Hindlimb muscle (tissue), 1 donor: Measurements from ENCODE around the gene SLFN12. TPM values are rescaled to one million over a fixed set of nuclear protein-coding genes. Genes with fewer than 3 reads are reported as not detected.
A peak's percentile ranks its signal among the peaks of the same experiment; 100 is the strongest.
"Not testable (repeated sequence)": the region's sequence is repeated elsewhere in the genome, so short reads cannot be mapped to it uniquely, and the experiment has no call there.

ENCODE experiments used
- DNase-seq: peaks from one replicate; pipeline ENCODE4 v3.0.0-alpha.2; 2013
- polyA plus RNA-seq: library from polyadenylated mRNA; unstranded; fragments of 120-200 nt; gene quantifications from one replicate; pipeline ENCODE4 v1.2.1, GENCODE V29; 2013; ENCODE audit not compliant: insufficient read length

Gene SLFN12
- 8.2 TPM for polyA plus RNA-seq

DNA sequence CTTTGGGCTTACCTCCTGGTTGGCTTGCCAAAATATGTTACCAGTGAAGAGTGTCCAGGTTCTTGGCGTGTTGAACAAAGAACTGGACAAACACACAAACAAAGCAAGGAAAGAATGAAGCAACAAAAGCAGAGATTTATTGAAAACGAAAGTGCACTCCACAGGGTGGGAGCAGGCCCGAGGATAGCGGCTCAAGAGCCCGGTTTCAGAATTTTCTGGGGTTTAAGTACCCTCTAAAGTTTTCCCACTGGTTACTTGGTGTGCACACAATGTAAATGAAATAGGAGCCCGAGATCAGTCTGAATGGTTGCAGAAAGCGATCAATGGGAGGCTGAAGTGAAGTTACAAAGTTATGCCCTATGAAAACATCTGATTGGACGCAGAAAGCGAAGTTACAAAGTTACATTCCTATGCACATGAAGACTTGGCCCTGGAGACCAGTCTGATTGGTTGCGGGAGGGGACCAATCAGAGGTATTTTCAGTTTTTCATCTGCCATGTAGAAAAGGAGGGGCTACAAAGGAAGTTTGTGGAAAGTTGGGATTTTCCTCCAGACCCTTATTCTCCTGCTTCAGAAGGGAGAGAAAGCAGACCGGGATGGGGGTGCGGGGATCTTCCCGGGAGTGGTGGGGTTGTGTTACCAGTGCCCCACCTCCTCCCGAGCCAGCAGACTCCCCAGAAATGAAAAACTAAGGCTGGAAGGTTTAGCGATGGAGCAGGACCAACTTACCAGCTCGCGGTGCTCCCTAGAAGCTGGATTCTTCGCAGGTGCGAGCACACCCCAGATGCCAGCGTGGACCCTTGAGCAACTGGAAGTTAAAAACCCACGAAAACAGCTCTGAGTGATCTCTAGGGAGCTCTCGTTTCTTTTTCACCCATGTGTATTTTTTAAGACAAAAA is at the start of gene SLFN12:
SLFN12 (minus strand) TSS at position 325 of the 899 bp plus-strand sequence. CDS start 9,472 bp downstream, outside the sequence.
- DNase-seq, result peak; percentile 91

- no peak for DNase-seq
These were observed 47.0 kb upstream of the SLFN12 start for GRCh38 chr17:35479271-35479670.

DNA sequence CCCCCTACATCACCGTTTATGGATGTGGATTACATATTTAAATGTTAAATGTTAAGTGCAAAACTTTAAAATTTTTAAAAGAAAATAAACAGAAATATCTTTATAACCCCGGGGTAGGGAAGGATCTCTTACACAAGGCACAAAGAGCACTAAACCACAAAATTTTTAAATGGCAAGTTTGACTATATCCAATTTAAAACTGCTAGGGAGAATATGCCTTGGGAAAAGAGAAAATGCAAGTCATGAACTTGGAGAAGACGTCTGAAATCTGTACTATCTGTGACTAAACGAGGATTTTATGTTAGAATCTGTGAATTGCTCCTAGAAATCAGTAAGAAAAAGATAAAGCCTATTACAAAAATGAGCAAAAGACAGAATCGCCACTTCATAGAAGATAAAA is 44.9 kb upstream of the SLFN12 start:
- DNase-seq, result no peak

- DNase-seq, result no peak
These were observed 44.1 kb upstream of the SLFN12 start for GRCh38 chr17:35476283-35476820.

GRCh38 chr17:35468475-35468874 is 36.2 kb upstream of the SLFN12 start:
- no peak for DNase-seq

DNA sequence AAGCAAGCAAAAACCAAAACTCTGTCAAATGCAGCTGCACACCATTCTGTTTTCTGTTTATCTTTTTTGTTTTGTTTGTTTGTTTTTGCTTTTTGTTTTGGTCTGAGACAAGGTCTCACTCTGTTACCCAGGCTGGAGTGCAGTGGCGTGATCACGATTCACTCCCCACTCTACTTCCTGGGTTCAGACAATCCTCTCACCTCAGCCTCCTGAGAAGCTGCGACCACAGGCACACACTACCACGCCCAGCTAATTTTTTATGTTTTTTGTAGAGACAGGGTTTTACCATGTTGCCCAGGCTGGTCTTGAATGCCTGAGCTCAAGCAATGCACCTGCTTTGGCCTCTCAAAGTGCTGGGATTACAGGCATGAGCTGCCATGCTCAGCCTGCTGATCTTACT is 35.5 kb upstream of the SLFN12 start:
- no peak for DNase-seq

DNA sequence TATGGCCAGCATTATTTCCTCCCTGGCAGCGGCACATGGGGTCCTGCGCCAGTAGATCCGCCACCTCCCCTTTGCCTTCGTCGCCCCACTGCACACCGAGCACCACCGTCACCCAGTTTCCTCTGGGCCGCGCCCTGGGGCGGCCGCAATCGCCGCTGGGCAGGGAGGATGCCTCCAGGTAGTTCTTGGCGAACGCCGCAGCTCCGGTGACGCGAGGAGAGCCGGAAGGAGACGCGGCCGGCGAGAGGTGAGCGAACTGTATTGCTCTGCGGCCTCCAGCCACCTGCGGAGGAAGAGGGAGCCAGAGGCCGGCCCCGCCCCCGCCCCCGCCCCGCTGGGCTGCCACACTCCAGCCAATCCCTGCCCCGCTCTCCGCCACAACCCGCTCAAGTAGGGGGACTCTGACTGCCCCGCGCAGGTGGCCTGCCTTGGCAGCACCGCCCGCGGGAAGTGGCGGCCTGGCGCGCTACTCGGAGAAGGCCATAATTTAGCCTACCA is 28.1 kb upstream of the SLFN12 start:
- DNase-seq, result no peak

DNA sequence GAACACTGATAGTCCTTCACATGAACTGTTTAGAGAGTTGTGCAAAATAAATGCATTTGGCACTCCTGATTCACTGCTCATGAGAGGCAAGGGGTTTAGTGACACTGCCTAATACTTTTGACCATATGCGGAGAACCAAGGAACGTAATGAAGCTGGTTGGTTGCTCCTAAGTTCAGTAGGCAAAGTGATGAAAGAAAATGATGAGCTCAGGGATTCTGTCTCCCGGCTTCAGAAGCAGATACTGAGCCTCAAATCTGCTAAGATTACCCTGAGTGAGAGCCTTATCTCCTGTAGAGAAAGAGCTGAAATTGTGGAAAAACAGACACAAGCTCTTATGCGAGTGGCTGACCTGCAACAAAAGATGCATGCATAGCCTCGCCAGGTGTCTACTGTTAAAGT is 21.7 kb upstream of the SLFN12 start:
- DNase-seq, result not testable (repeated sequence)

GRCh38 chr17:35453171-35453570 is 20.9 kb upstream of the SLFN12 start:
- no peak for DNase-seq

DNA sequence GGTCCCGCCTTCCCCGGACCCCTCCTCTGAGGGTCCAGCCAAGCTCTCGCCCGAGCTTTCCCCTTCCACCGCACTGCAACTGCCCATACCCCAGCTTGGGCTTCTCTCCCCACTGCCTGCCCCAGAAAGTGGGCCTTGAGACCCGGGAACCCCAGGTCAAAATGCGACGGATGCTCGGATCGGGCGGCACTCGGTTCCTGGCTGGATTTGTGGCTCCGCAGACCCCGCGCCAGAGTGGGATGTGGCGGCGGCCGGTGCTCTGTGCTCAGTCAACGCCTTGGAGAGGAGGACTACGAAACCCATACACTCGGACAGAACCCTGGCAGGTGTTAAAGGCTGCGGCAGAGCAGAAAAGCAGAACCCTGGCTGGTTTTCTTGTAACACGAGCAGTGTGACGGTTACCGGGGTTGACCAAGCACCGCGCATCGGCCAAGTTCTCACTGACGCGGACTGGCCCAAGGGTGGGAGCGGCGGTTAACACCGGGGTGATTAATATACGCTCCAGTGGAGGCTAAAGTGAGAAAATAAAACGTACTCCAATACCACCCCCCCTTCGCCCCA is 17.2 kb upstream of the SLFN12 start:
- peak; percentile 32 for DNase-seq

DNA sequence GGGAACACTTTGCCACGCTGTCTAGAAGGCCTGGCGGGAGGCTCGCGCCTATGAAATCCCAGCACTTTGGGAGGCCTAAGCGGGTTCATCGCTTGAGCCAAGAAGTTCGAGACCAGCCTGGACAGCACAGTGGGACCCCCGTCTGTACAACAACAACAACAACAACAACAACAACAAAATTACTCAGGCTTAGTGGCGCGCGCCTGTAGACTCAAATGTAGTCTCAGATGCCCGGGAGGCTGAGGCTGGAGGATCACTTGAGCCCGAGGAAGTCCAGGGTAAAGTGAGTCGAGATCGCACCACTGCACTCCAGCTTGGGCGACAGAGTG is 16.6 kb upstream of the SLFN12 start:
- no peak for DNase-seq

DNA sequence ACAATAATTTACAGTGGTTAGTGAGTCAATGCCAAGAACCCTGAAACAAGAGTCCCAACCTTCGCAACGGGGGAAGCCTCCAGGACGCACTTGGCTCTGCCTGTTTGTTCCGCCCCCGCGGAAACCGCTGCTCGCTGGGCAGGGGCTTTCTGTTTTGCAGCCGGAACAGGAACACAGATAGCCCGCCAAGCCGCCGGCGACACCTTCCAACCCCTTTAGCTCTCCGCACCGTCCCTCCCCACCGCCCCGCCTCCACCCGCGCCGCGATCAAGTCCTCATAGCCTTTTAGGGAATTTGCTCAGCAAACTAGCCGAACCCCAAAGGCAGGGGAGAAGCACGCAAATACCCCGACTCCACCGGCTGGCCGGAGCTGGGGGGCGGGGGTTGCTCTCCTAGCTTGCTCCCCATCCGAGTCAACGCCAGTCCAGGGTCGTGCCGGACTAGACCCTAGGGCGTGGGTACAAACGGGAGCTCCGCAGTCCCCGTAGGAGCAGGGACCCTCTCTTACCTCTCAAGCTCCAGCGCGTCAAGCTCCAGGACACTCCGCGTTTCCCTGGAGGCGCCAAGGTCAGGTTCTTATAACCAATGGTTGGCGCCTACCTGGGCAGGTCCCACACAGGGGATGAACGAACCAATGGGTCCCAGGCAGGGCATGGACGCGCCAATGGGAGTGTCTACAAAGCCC is 16.1 kb upstream of the SLFN12 start, which contains the start of gene SLFN13:
SLFN13 (minus strand) TSS at position 553 of the 685 bp plus-strand sequence. CDS start 3,086 bp downstream, outside the sequence.
- DNase-seq, result peak; percentile 46

DNA sequence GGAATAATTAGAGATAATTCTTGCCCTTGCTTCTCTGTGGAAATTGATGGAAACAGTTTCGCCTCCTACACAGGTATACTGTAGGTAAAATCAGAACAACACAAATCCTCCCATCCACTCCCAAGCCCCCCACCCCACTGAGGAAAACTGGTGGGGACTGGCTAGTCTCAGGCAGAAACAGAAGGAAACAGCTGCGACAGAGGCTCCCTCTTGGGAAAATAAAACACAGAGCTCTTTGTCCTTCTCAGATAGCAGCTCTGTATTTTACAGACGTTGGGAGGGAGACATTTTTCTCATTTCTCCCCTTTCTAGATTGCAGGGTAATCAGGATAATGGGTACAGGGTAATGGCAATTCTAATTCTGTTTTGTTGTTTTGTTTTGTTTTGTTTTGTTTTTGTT is 15.2 kb upstream of the SLFN12 start:
- DNase-seq, result no peak

- DNase-seq, result no peak
These were observed 6.1 kb upstream of the SLFN12 start for GRCh38 chr17:35438433-35438832.

DNA sequence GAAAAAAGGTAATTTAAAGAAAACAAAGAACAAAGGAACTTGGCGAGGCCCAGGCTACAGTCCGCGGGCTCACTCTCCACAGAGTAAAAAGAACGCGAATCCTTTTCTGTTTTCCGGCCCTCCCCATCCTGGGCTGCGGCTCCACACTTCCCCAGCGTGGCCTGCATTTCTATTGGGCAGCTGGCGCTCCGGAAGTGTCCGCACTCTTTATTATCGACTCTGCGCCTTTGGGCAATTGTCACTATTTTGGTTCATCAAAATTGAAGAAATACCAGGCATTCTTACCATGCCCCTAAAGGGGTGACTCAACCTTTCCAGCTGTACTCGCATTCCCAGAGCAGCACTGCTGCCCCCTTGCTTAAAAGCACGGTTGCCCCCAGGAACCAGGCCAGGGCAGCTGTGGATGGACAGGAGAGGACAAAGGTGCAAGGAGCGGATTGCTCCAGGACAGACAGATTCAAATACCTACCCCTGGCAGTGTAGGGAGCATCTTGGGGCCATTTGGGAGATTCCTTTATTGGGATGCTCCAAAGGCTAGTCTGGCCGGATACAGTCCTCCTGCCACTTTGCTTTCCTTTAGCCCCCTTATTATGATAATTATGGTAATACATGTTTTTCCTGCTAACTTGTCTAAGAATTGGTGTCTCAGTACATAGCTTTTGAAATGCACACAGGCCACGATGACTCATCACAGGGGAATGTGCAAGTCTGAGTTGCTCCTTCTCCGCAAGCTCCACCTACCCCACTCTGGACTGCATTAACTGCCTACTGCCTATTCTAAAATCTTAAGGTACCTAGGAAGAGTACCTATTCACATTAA is 985 bp upstream of the SLFN12 start:
- DNase-seq, result peak; percentile 78

DNA sequence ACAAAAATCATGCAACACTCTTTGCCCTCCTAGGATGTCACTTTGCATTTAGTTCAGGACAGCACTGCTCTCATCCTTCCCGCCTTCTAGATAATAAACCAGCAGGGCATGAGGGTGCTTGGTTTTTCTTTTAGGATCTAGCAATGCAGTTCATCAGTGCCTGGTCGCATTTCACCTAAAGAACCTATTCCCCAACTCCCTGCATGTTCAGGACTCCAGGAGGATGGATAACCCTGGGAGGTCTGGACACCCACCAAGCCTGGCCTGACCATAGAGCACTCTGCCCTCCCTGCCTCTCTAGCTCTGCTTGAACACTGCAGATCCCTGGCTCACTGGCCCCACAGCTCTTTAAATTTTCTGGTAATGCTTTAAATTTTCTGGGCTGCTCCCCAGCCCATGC is 2.6 kb downstream of the SLFN12 start:
- no peak for DNase-seq

DNA sequence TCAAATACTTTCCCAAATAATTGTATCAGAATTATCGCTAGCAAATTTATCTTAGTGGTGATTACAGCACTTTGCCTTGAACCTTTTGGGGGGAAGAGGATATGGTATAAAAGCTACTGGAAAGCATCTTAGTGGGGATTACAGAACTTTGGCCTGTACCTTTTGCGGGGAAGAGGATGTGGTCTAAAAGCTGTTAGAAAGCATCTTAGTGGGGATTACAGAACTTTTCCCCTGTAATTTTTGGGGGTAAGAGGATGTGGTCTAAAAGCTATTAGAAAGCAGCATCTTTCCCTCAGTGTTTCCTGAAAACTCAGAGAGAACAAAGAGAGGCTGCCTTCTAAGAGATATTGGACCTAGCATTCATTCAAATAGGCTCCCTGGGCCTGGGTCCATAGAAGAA is 4.1 kb downstream of the SLFN12 start:
- no peak for DNase-seq

DNA sequence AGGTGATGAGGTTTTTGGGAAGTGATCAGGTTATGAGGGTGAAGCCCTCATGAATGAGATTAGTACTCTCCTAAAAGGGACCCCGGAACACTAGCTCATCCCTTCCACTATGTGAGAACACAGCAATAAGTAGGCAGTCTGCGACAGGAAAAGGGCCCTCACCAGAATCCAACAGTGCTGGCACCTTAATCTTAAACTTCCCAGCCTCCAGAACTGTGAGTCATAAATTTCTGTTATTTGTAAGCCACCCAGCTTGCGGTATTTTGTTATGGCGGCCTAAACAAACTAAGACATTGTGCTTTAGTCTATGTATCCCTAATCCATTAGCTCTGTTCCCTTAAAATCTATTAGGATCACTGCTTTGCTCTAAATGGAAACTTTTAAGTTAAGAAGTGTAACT is 8.5 kb downstream of the SLFN12 start:
- DNase-seq, result no peak

GRCh38 chr17:35421069-35421468 is 11.2 kb downstream of the SLFN12 start:
- not testable (repeated sequence) for DNase-seq

DNA sequence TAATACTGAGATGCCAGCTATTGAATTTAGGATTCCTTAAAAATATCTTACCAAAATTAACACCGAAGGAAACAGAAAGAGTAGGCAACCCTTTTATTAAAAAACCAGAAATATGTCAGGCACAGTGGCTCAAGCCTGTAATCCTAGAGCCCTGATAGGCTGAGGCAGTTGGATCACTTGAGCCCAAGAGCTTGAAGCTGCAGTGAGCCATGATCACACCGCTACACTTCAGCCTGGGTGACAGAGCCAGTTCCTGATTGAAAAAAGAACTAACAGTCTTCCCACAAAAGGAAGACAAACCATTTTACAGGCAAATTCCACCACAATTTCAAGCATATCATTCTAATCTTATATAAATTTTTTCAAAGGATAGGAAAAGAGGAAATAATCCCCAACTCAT is 15.6 kb downstream of the SLFN12 start:
- no peak for DNase-seq

GRCh38 chr17:35414707-35415106 is 17.6 kb downstream of the SLFN12 start:
- DNase-seq, result not testable (repeated sequence)

- no peak for DNase-seq
These were observed 18.1 kb downstream of the SLFN12 start for GRCh38 chr17:35414247-35414646.
